GM18505 (cell line): Measurements from ENCODE around the gene OR52E5.

ENCODE experiments used
- ATAC-seq: cut with Tn5 transposase; IDR thresholded peaks from one replicate; pipeline ENCODE4 v1.9.1; 2021; ENCODE audit not compliant: unreplicated experiment
- POLR2A ChIP-seq: IDR thresholded peaks from 4 replicates; pipeline ENCODE4 v1.6.1; 2011; ENCODE audit warnings: borderline replicate concordance; ENCODE audit not compliant: insufficient read depth, insufficient read length; ENCODE audit errors: extremely low read depth

The OR52E5 gene

GRCh38 chr11:5892908-5893307, at the start of gene OR52E5:
TSS of gene OR52E5 (plus strand) at chr11:5893208. CDS start at chr11:5900777, 7,569 bp downstream.
- ATAC-seq, result no peak
- no peak for TF ChIP-seq POLR2A

DNA sequence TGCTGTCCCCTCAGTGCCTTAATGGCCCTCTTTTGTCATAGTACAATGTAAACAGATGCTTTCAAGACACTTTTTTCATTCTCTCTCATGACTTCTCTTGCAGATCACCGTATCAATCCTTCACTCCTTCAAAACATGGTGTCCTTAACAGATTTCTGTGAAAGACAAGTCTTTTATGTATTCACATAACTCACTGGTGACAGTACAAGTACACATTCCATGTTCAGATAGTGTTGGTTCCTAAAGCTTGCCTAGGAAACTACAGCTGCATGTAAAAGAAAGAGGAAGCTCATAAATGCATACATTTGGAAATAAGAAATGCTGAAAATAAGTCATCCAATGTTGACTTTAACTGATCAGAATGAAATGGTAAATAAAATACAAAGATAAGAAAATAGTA, 46.3 kb upstream of the OR52E5 start:
- no peak for ATAC-seq

DNA sequence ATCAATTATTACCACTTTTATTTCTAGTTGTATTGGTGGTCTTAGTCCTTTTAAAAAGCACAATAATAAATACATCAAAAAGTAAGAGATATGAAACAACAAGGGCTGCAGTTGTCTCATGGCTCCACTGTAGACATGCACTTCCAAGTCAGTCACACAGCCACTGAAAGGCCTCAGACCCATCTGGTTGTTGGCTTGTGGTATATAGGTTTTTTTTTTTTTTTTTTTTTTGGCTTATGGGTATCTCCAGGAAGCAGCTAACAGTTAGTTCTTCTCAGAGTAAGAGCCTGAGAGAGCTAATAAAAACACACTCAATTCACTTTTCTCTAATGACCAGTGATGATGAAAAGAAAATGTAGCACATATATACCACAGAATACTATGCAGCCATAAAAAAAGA, 45.3 kb upstream of the OR52E5 start:
- ATAC-seq, result no peak
- no peak for TF ChIP-seq POLR2A

More for the DNA sequence above, 46.3 kb upstream of the OR52E5 start:
- TF ChIP-seq POLR2A, result no peak

DNA sequence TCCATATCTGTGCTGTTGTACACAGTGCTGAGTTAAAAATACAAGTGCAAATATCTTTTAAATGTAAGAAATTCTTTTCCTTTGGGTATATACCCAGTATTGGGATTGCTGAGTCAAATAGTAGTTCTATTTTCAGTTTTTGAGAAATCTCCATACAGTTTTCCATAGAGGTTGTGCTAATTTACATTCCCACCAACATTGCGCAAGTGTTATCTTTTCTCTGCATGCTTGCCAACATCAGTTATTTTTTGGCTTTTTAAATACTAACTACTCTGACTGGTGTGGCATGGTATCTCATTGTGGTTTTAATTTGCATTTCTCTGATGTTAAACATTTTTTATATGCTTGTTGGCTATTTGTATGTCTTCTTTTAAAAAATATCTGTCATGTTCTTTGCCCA, 42.0 kb upstream of the OR52E5 start:
- ATAC-seq, result no peak
- no peak for TF ChIP-seq POLR2A

- no peak for ATAC-seq
These were observed 35.4 kb upstream of the OR52E5 start, which contains the start of gene OR52E8 for GRCh38 chr11:5857590-5857989. TSS of gene OR52E8 (minus strand) at chr11:5857690. CDS start at chr11:5857690, 0 bp downstream.

DNA sequence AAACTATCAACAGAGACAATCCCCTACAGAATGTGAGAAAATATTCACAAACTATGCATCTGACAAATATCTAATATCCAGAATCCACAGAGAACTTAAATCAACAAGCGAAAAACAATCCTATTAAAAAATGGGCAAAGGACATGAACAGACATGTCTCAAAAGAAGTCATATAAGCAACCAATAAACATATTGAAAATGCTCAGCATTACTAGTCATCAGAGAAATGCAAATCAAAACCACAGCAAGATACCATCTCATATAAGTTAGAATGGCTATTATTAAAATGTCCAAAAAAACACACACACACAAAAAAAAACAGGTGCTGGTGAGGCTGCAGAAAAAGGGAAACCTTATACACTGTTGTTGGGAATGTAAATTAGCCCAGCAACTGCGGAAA, 27.2 kb upstream of the OR52E5 start:
- no peak for ATAC-seq
- no peak for TF ChIP-seq POLR2A

More at GRCh38 chr11:5857590-5857989, 35.4 kb upstream of the OR52E5 start, which contains the start of gene OR52E8:
- no peak for TF ChIP-seq POLR2A

GRCh38 chr11:5878564-5878963, 14.4 kb upstream of the OR52E5 start:
- ATAC-seq, result no peak
- no peak for TF ChIP-seq POLR2A

DNA sequence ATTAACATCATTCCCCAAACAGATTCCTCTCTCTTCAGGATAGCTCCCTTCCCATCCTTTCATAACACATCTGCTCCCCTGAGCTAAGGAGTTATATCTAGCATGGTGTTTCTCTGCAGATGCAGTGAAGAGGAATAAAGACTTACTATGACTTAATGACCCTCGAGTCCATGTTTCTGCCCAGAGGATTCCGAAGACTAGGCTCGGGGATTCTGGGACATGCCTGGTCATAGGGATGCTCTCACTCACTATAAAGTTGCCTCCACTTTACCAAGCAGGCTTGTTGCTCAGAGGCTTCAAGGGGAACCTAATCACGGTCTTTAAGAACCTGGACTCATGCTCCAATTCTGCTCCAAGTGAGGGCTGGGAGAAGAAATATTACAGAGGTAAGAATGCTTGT, 12.7 kb upstream of the OR52E5 start, which contains the start of gene OR52E4:
Gene OR52E4, plus strand, starts transcription at position 301 of the 400 bp plus-strand sequence. CDS start 3,664 bp downstream, outside the sequence.
- no peak for ATAC-seq
- TF ChIP-seq POLR2A, result no peak

GRCh38 chr11:5881756-5882155, 11.3 kb upstream of the OR52E5 start:
- no peak for ATAC-seq
- TF ChIP-seq POLR2A, result no peak

GRCh38 chr11:5887172-5887571, 5.8 kb upstream of the OR52E5 start:
- ATAC-seq, result no peak

GRCh38 chr11:5887661-5888060, 5.3 kb upstream of the OR52E5 start:
- TF ChIP-seq POLR2A, result no peak
- ATAC-seq, result no peak

More at GRCh38 chr11:5887172-5887571, 5.8 kb upstream of the OR52E5 start:
- no peak for TF ChIP-seq POLR2A

DNA sequence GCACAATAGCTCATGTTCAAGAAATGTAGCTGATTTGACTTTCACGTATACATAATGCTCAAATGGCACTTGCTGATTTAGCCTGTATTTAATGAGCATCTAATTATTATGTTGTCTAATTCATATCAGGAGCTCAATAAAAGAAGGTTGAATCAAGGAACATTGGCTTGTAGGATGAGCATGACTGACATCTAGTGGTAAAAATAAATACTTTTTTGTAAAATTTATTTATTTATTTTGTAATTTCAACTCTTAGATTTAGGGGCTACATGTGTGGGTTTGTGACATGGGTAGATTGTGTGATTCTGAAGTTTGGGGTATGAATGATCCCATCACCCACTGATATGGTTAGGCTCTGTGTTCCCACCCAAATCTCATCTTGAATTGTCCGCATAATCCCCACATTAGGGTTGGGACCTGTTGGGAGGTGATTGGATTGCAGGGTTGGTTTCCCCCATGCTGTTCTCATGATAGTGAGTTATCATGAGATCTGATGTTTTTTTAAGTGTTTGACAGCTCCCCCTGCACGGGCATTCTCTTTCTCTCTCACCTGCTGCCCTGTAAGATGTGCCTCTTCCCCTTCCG, 1.7 kb upstream of the OR52E5 start:
- no peak for TF ChIP-seq POLR2A
- no peak for ATAC-seq

DNA sequence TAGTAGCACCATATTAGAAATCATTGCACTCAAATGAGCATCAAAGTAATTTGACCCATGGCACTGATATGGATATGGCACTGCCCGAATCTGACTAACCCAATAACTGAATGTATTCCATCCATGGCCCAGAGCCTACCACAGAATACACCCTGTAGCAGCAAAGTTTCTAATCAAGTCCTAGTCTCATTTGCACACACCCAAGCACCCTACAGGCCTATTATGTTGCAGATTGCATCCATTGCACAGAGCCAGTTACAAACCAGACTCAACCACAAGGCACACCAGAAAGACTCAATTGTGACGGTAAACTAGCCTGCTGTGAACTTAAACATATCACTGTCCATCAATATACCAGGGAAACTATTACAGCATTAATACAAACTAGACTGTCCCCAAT, 6.5 kb downstream of the OR52E5 start:
- TF ChIP-seq POLR2A, result no peak
- ATAC-seq, result no peak

DNA sequence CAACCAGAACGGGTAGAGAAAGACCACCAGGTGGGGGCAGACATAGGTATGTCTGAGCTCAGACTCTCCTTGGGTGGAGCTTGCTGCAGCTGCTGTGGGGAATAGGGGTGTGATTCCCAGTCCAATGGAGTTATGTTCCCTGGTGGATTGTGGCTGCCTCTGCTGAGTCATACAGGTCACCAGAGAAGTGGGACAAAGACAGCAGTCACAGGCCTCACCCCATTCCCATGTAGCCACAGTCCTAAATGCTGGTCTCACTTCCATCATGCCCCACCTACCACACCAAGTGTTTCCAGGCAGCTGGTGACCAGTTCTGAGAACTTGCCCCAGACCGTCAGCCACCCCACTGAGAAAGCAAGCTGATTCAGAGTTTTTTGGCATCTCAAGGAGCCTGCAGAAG, 17.5 kb downstream of the OR52E5 start:
- ATAC-seq, result no peak

DNA sequence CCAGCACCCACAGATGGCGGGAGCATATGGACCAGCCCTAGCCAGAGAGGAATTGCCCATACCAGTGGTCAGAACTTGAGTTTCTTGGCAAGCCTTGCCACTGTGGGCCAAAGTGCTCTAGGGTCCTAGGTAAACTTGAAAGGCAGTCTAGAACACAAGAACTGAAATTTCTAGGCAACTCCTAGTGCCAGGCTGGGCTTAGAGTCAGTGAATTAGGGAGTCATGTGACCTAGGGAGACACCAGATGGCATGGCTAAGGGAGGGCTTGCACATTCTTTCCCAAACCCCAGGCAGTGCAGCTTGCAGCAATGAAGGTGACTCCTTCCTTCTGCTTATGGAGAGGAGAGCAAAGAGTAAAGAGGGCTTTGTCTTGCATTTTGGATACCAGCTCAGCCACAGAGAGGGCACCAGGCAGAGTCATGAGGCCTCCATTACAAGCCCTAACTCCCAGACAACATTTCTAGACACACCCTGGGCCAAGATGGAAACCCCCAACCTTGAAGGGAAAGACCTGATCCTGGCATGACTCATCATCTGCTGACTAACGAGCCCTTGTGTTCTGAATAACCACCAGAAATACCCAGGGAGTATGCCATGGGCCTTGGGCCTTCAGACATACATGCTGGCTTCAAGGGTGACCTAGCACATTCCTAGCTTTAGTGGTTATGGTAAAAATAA, 29.9 kb downstream of the OR52E5 start:
- no peak for TF ChIP-seq POLR2A
- peak; percentile 76 for ATAC-seq

More for the DNA sequence above, 17.5 kb downstream of the OR52E5 start:
- no peak for TF ChIP-seq POLR2A

DNA sequence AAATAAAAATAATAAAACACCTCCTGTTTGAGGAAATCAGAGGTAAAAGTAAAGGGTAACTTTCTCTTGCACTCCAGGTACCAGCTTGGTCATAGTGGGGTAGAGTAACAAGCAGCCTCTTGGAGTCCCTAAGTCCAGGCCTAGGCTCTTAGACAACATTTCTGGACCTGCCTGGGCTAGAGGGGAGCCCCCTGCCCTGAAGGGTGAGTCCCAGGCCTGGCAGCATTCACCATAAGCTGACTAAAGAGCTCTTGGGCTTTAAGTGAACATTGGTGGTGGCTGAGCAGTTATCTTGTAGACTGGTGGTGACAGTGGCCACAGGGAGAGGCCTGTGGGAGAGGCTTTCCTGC, 30.4 kb downstream of the OR52E5 start:
- ATAC-seq, result peak; percentile 24
- no peak for TF ChIP-seq POLR2A
